22Rv1 (cell line): Measurements from ENCODE around the gene MED10.
"Not testable (repeated sequence)": the region's sequence is repeated elsewhere in the genome, so short reads cannot be mapped to it uniquely, and the experiment has no call there.

ENCODE experiments used
- H3K27ac ChIP-seq: fragments of 450-650 bp; 2 replicates; pipeline ENCODE4 v1.5.1; 2017
- CTCF ChIP-seq: fragments of 450-650 bp; IDR thresholded peaks from 2 replicates; pipeline ENCODE4 v1.5.1; 2017; ENCODE audit warnings: mild to moderate bottlenecking
- ZFX ChIP-seq: fragments of 450-650 bp; IDR thresholded peaks from 2 replicates; pipeline ENCODE4 v1.6.1; 2017; ENCODE audit warnings: antibody characterized with exemption, borderline replicate concordance

MED10 gene

GRCh38 chr5:6373081-6373846 is 5.1 kb downstream of the MED10 start:
- TF ChIP-seq ZFX (no peak), CTCF (no peak)
- H3K27ac ChIP-seq = no peak overlapping the region

GRCh38 chr5:6372251-6373080 is 5.9 kb downstream of the MED10 start:
- TF ChIP-seq CTCF (no peak), ZFX (no peak)

DNA sequence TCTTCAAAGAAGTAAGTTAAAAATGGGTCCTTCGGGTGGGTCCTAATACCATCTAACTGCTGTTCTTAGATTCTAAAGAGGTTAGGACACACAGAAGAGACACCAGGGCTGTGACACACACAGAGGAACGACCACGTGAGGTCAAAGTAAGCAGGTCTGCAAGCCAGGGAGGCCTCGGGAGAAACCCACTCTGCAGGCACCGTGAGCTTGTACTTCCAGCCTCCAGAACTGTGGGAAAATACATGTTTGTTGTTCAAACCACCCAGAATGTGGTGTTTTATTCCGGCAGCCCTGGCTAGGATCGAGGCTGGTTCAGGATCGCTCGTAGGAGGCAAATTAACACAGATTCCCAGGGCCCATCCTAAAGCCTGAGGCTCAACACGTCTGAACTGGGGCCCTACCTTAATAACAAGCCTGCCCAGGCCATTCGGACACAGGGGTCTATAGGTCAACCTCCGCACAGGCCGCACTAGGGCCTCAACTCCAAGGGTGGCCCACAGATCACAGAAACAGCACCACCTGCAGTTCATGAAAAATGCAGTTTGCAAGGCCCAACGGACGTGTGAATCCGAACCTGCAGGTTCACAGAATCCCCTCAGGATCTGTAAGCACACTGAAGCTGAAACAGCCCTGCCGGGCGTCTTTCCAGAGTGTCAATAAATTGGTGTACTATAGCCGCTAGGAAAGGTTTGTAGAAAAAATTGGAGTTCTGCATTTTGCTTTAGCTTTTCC is 7.1 kb downstream of the MED10 start:
- H3K27ac ChIP-seq = no peak overlapping the region
- TF ChIP-seq ZFX (no peak), CTCF (no peak)

More at GRCh38 chr5:6372251-6373080, 5.9 kb downstream of the MED10 start:
- H3K27ac ChIP-seq = no peak overlapping the region

- H3K27ac ChIP-seq = no peak overlapping the region
- no peak for TF ChIP-seq CTCF
- TF ChIP-seq ZFX = no peak
Observed at GRCh38 chr5:6370580-6370979, 7.8 kb downstream of the MED10 start.

- no peak overlapping the region for H3K27ac ChIP-seq
- TF ChIP-seq ZFX (no peak), CTCF (no peak)
Observed at GRCh38 chr5:6365977-6366590, 12.3 kb downstream of the MED10 start.

DNA sequence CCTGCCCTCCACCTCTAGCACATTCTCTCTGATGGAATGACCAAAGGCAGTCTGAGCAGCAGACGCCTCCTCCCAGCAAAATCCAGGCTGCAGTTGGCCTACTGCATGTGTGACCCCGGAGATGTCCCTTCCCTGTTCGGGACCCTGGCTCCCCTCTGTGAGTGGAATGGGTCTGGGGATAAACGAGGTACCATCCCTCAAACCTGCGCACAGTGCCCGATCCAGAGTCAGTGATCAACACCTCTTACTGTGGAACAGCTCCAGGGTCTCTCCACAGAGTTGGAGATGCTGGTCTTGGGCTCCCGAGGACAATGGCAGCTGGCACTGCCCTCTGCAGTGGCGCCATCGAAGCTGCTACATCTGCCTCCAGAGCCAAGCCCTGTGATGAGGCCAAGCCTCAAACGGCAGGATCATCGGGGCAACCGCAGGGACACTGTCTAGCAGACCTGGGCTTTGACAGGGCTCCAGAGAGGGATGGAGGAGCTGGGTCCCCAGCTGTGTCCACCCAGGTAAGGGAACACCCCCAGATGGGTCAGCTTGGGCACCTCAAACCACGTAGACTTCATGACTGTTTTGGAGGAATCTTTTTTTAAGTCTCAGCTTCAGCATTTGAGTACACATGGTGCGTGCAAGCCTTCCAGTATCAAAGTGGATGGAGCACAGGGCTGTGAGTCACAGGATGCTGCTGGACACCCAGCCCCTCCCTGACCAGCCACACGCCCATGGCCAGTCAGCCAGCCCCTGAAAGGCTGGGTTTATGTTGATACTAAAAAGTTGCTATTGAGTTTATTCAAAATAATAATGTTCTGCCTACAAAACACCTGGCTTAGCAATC is 13.0 kb downstream of the MED10 start:
- no peak overlapping the region for H3K27ac ChIP-seq
- TF ChIP-seq ZFX (no peak), CTCF (no peak)

DNA sequence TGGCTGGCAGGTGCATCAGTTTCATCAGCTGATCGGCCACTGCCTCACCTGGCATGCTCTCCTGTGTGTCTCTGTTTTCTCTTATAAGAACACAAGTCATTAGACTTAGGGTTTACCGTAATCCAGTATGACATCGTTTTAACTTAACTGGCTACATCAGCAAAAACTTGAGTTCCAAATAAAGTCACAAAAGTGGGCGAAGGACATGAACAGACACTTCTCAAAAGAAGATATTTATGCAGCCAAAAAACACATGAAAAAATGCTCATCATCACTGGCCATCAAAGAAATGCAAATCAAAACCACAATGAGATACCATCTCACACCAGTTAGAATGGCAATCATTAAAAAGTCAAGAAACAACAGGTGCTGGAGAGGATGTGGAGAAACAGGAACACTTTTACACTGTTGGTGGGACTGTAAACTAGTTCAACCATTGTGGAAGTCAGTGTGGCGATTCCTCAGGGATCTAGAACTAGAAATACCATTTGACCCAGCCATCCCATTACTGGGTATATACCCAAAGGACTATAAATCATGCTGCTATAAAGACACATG is 14.8 kb downstream of the MED10 start:
- H3K27ac ChIP-seq = not testable (repeated sequence)
